ENCODE data around the gene ZMAT5. TPM values are rescaled to one million over a fixed set of nuclear protein-coding genes. Genes with fewer than 3 reads are reported as not detected.

The ZMAT5 gene
- total RNA-seq, 2 donors from 2014 or later: 15.2 to 21.1 TPM

DNA sequence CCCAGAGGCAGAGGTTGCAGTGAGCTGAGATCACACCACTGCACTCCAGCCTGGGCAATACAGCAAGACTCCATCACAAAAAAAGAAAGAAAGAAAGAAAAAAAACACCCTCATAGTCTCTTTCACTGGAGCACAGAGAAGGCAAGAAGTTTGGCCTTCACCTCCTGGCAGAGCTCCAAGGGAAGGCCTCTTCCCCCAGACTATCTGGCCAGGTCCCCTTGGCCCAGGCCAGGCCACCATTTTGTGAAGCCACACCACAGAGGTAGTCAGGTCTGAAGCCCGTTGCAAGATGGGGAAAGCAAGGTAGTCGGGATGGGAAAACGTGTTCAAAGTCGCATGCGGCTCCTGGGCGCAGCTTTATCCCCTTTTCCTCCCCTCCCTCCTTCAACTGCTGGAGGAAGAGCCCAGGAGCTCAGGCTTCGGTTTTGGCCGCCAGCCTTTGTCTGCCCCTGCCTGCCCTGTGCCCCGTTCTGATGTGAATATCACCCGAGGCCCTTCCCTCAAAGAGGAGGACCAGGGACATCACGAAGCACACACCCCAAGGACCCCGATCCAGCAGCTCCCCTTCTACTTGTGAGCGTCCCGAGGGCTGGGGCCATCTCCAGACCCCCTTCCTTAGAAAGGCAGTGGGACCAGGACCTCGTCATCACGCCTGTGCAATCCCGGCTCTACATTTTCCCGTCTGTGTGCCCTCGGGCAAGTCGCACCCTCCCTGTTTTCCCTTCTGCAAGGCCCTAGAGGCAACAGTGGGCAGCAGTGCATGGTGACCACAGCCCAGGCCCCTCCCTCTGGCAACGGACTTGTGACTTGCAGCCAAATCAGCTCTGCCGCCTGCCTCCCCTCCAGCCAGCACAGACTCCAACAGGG lies 29.3 kb downstream of the ZMAT5 start:
- intact Hi-C loops (cut with DNase I): no loop called here
- peak; percentile 41 for DNase-seq

DNA sequence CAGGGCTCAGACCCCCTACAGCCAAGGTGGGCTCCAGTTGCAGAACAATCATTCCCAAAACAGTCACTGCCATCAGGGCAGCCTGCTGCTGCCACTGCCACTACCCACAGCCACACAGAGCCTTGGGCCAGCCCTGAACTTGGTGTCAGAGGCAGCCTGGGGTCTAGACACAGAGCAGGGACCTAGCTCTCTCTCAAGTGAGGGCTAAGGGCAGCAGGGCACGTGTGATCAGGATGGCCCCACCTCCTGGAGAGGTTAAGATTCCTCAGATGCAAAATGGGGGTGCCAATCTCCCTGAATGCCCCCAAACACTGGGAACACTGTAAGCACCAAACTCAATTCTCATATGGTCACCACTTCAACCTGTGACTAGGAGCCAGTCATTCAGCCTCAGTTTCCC lies 31.4 kb downstream of the ZMAT5 start:
- no peak for ATAC-seq
- intact Hi-C loops (cut with DNase I): no loop called here
- no peak for DNase-seq

More for the DNA sequence above, 29.3 kb downstream of the ZMAT5 start:
- ATAC-seq: peak; percentile 35 to 72

DNA sequence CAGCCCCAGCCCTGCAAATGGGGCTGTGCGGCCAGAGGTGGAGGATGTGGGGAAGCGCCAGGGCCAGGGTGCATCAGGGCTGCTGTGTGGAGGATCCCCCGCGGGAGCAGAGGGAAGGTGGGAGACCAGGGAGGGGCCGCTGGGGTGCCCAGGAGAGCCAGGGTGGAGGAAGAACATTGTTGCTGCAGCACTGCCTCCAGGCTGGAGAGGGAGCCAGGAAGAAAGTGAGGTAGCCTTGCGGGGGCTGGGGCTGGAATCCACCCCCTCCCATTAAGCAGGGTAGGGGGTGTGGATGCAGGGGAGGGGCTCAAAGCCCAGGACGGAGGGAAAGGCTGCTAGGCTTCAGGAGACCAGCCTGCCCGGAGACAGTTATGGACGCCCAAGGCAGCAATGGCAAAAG lies 32.0 kb downstream of the ZMAT5 start:
- intact Hi-C loops (cut with DNase I): no loop called here
- DNase-seq: no peak
- no peak for ATAC-seq

DNA sequence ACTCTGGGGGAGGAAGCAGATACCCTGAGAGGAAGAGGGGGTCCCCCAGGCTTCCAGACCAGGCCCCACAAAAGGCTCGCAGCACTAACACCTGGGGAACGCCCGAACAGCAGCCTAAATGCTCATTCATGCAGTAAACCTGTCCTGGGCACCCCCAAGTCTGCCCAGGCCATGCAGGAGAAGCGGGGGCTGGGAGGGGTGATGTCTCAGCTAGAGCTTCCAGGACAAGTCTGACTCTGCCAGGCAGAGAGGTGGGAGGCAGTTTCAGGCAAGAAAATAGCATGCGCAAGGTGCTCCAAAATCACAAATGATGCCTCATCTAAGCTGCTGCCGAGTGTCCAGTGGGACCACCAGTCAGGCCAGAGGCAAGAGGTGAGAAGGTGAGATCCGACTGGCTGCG lies 32.4 kb downstream of the ZMAT5 start:
- intact Hi-C loops (cut with DNase I): no loop called here
- DNase-seq (no peak), ATAC-seq (no peak)

DNA sequence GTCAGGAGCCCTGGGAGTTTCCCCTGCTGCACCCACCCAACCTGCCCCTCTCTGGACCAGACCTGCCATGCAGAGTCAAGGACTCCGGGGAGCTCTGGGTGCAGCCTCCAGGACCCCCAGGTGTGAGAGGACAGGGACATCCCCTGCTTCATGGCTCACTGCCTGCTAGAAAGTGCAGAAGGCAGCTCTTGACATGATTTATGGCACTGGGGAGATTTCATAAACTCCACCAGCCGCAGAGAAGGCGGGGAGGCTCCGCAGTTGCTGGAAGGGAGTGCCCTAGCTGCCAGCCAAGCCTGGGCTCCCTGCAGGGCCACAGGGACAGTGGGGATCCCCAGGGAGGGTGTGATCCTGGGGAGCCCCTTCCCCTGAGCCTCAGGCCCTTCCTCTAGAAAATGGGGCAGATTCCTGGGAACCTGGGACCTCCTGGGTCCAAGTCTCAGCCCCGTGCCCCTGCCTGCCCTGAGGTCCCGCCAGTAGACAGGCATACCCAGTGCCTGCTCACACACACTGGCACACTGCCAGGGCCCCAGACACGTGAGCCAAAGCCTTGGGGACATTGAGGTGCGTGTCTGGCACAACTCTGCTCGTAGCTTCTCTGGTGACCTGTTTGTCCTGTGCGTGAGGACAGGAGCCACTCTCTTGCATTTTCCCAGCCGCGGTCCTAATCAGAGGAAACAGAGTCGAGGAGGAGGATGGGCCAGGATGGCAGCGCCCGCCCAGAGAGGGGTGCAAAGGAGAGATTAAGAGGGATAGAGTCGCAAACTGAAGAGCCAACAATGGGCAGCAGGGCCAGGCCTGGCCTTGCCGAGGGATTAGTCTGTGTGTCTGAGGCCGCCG lies 33.2 kb downstream of the ZMAT5 start:
- DNase-seq (no peak), ATAC-seq (no peak)
- intact Hi-C loops (cut with DNase I): no loop called here

DNA sequence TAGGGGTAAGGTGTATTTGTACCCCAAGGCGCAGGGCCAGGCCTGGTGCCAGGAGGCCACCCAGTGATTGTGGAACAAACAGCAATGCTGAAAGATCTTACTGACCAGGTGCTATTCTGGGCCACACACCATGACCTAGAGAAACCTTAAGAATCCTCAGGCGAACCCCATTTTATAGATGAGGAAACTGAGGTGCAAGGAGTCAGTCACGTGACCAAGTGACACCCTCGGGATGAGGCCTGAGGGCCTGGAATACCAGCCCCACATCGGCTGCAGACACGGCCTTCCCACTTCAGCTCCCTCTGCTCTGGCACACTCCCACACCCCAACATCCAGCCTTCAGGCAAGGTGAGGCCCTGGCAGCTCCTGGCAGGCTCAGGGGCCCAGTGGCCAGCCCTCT lies 33.9 kb downstream of the ZMAT5 start:
- intact Hi-C loops (cut with DNase I): no loop called here
- ATAC-seq (no peak), DNase-seq (no peak)

DNA sequence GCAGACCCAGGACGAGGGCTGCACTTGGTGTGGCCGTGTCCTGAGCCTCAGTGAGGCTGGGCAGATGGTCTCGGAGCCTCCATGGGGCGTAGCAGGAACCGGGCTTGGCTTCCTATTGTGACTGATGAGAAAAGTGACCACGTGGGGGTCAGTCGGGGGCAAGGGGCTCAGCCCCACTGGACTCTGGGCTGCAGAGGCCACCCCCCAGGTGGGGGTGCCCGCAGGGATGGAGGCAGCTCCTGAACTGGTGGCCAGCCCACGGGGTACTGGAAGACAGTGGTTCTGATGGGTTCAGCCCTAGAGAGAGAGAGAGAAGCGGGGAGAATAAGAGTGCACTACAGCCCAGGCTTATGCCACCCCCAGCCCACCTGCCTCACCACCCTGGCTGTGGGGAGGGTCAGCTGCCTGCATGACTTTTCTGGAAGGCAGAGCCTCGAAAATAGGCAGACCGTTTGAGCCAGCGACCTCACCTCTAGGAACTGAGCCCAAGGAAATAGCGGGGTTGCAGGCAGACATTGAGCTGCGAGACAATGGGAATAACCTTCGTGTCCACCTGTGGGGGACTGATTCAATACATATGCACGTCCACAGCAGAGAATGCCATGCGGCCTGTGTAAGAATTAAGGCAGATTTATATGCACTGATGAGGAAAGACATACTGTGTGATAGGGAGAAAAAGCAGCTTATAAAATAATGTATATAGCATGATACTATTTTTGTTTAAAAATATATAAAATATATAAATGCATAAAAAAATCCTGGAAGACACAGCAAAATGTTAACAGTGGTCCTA lies 35.6 kb downstream of the ZMAT5 start:
- no peak for DNase-seq
- ATAC-seq: no peak
- intact Hi-C loops (cut with DNase I): no loop called here

DNA sequence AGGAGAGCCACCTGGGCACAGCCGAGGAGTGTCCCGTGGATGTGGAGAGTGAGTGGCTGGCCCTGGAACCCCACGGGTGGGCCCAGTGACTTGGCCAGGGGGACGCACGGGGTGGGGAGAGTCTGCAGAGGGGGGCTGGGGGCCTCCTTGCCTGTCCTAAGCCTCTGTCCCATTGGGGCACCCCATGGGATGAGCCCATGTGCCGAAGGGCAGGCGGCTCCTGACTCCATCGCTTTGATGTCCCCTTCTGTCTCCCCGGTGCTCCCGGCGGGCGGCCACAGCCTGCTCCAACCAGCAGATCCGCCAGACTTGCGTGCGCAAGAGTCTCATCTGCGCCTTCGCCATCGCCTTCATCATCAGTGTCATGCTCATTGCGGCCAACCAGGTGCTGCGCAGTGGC lies 37.6 kb downstream of the ZMAT5 start:
- intact Hi-C loops (cut with DNase I): no loop called here
- ATAC-seq (no peak), DNase-seq (no peak)

DNA sequence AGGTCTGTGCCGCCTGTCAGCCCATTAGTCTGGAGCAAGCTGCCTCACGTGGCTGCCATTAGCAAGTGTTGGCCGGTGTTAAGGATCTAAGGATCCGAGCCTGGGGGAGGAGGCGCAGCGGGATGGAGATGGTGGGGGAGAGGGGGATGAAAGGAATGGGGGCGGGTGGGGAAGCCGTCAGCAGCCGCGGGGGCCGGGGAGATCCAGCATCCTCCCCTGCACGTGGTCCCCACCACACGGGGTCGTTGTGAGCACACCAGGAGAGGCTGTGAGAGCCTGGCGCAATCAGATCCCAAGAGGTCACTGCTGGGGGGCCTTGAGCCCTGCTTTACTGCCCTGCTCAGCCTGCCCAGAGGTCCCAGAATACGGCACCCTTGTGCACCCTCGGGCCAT lies 39.7 kb downstream of the ZMAT5 start:
- intact Hi-C loops (cut with DNase I): no loop called here
- DNase-seq (peak; percentile 59), ATAC-seq (peak; percentile 55 to 81)

DNA sequence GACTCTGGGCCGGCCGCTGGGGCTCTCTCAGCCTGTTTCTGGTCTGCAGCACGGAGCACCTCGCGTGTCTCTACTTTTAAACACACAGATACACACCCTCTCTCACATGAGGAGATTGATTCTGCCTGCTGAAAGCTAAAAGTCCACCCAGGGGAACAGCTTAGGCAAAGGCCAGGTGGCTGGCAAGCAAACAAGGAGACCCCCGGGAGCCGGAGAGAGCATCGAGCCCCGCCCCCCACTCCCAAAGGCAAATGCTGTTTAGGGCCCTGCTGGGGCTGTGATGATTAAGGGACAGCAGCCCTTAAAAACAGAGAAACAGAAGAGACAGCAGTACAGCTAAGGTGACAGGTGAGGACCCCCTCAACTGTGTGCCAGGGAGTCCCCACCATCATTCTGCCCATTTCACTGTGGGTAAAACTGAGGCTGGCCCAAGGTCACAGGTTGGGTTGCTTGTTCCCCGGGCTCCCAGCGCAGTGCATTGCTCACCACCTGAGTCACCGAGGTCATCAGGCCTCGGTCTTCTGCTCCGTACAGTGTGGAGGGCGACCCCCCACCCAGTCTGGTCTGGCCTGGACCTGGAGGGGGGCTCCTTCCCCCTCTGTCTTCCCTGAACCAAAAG lies 40.2 kb downstream of the ZMAT5 start:
- no peak for DNase-seq
- intact Hi-C loops (cut with DNase I): no loop called here
- ATAC-seq: no peak

DNA sequence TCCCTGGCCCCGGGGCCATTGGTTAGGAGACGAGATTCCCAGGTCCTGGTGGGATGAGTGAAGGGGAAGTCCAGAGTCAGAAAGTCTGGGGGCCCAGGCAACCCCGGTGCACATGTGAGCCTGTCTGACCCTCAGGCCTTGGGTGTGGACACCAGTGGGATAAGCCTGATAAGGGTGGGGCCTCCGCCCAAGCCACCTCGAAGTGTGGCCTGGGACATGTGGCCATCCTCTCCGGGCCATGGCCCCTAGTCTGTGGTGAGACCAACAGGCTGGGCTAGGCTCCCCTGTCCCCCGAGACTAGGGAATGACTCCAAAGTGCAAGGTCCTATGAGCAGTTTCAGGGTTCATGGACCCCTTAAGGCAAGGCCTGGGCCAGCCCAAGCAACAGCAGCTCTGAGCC lies 40.7 kb downstream of the ZMAT5 start:
- DNase-seq: no peak
- intact Hi-C loops (cut with DNase I): no loop called here
- ATAC-seq: no peak

DNA sequence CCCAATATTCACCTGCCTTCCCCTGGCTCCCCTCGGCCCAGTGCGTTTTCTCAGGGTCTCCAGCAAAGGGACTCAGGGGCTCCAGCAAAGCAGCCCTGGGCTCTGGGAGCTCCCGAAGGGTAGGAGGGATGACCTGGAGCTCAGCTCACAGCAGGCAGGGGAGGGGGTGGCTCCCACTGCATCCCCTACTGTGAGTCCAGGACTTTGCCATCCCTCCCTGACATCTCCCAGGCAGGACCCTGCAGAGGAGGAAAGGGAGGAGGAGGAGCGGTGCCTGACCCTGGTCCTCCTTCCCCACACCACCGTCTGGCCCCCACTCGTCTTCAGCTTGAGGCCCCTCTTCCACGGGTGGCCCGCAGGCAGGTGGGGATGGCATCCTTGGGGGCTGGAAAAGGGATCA lies 42.0 kb downstream of the ZMAT5 start:
- ATAC-seq: no peak
- no peak for DNase-seq
- intact Hi-C loops (cut with DNase I): no loop called here

DNA sequence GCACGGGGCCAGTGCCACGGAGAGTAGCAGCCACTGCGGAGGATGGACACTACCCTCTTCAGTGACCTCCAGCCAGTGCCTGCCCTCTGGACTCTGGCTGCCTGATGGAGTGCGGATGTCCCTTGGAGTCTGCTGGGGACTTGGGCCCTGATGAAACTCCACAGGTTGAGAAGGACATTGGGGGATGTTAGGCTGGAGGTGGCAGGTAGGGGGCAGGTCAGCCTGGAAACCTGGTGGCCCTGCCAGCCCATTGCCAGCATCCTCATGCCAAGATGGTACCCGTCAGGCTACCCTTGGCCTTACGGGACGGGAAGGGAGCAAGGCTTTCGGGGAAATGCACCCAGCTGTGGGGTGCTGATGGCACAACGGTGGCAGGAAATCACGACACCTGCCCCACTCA lies 43.0 kb downstream of the ZMAT5 start:
- intact Hi-C loops (cut with DNase I): no loop called here
- DNase-seq: no peak
- no peak for ATAC-seq

DNA sequence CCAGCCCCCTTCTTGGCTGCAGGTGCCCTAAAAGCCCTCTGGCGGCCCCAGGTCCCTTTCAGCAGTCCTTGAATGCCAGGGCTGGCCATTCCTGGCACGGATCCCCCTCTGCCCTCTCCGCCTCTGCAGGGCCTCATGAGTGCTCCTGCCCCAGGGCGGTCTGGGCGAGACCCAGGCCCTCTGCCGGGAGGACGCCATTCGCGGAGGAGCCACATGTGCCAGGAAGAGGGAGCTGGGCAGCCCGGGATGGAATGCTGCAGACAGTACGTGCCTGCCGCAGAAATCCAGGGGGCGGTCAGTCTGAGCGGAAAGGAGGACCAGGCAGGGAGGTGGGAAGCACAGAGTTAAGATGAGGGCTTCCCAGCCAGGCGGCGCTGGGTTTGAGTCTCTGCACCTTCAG lies 44.2 kb downstream of the ZMAT5 start:
- no peak for DNase-seq
- intact Hi-C loops (cut with DNase I): no loop called here
- ATAC-seq: no peak

DNA sequence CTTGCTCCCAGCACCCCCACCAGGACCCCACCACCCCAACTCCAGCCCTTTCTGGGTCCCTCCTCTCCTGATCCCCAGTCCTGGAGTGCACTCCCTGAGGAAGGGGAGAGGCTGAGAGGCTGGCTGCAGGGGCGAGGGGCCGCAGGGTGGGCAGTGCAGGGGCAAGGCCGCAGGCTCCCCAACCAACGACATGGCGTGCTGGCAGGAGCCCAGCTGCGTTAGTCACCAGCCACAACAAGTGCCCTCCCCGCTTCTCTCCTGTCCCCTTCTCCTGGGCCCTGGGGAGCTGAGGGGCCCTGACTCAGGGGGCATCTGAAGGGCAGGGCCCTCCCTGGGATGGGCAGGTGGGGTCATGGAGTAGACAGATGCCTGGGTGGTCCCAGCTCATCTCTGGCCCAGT lies 44.7 kb downstream of the ZMAT5 start:
- DNase-seq (no peak), ATAC-seq (no peak)
- intact Hi-C loops (cut with DNase I): no loop called here

DNA sequence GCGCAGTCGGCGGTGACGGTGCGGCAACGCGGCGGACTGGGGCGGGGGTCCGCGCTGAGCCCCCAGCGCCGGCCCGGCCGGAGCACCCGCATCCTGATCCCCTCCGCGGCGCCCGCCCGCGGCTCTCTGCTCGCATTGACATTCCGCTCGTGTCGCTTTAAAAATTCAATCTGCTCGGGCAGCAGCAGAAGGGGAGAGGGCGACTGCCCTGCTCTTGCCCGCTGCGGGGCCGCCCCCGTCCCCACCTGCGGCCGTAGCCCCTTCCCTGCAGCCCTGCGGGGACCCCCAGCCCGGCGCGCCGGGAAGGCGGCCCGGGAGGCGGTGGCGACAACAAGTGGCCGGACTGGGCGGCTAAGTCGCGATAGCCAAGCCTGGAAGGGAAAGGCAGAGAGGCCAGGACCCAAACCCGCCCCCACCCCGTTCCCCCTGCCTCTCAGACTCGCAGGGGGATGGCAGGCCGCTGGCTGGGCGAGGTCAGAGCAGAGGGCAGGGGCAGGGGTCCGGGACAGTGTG lies 45.9 kb downstream of the ZMAT5 start:
- ATAC-seq: no peak
- intact Hi-C loops (cut with DNase I): no loop called here
- DNase-seq: no peak

DNA sequence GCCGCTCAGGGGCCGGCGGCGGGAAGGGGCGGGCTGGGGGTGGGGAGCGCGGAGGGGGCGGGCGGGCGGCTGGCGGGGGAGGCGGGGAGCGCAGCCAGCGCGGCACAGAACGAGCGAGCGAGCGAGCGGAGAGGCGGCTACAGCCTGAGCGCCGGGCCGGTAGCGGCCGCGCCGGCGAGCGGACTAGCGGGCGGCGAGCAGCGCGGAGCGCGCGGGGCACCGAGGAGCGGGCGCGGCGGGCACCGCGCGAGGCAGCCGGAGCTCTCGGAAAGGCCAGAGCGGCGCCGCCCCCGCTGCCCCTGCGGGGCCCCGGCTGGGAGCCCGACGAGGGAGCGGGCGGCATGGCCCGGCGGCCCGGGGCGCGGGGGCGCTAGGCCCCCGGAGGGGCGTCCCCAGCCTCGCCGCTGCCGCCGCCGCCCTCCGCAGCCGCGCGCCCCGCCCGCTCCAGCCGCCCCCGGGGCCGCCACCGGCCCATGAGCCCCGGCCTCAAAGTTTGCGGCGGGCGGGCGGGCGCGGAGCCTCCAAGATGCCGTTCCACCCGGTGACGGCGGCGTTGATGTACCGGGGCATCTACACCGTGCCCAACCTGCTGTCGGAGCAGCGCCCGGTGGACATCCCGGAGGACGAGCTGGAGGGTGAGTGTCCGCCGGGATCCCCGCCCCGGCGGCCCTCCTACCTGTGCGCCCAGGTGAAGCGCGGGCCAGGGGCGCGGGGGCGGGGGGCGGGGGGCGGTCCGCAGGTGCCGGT lies 46.7 kb downstream of the ZMAT5 start, which contains the start of gene CABP7:
Gene CABP7 (plus strand): TSS at position 105 of the 747 bp plus-strand sequence. CDS start 422 bp downstream, at position 527.
- DNase-seq (no peak), ATAC-seq (no peak)
- intact Hi-C loops (cut with DNase I): loop anchor here in 1 of 2 donors (10.0 kb wide), 1 partner anchor 55 kb away; no protein-coding TSS in a partner anchor

Measured in left cardiac atrium (tissue), 4 donors.